WTC11 (cell line): ENCODE results near the gene PIP4K2C.

Experiments used
- ATF6 ChIP-seq: sonication (generic); formaldehyde crosslinking; IDR thresholded peaks from 2 replicates; pipeline ENCODE4 v1.8.1; 2023; ENCODE audit warnings: mild to moderate bottlenecking, missing genetic modification reagents
- PREB ChIP-seq: sonication (generic); formaldehyde crosslinking; IDR thresholded peaks from 2 replicates; pipeline ENCODE4 v1.8.1; 2022; ENCODE audit warnings: mild to moderate bottlenecking, missing genetic modification reagents, moderate library complexity, borderline replicate concordance
- RELA ChIP-seq: sonication (generic); formaldehyde crosslinking; IDR thresholded peaks from 2 replicates; pipeline ENCODE4 v1.8.1; 2022; ENCODE audit warnings: missing genetic modification reagents, mild to moderate bottlenecking, borderline replicate concordance
- SP1 ChIP-seq: sonication (generic); formaldehyde crosslinking; conservative IDR thresholded peaks from 2 replicates; pipeline ENCODE4 v1.8.1; 2022; ENCODE audit warnings: missing genetic modification reagents
- USF2 ChIP-seq: sonication (generic); formaldehyde crosslinking; IDR thresholded peaks from 2 replicates; pipeline ENCODE4 v1.8.1; 2023; ENCODE audit warnings: mild to moderate bottlenecking, missing genetic modification reagents, moderate library complexity
- ZNF219 ChIP-seq: sonication (generic); formaldehyde crosslinking; IDR thresholded peaks from 2 replicates; pipeline ENCODE4 v1.8.0; 2023; ENCODE audit warnings: missing genetic modification reagents, mild to moderate bottlenecking, borderline replicate concordance
- ZNF281 ChIP-seq: sonication (generic); formaldehyde crosslinking; IDR thresholded peaks from 2 replicates; pipeline ENCODE4 v1.8.0; 2023; ENCODE audit warnings: mild to moderate bottlenecking, missing genetic modification reagents
- TF ChIP-seq, protein P1 (sequence below): fragments of 200-600 bp; IDR thresholded peaks from 2 replicates; pipeline ENCODE4 v1.8.0; 2022; ENCODE audit warnings: antibody characterized with exemption
- TF ChIP-seq, protein P2 (sequence below): sonication (generic); formaldehyde crosslinking; IDR thresholded peaks from 2 replicates; pipeline ENCODE4 v1.8.1; 2022; ENCODE audit warnings: low read depth, missing genetic modification reagents, borderline replicate concordance

DNA sequence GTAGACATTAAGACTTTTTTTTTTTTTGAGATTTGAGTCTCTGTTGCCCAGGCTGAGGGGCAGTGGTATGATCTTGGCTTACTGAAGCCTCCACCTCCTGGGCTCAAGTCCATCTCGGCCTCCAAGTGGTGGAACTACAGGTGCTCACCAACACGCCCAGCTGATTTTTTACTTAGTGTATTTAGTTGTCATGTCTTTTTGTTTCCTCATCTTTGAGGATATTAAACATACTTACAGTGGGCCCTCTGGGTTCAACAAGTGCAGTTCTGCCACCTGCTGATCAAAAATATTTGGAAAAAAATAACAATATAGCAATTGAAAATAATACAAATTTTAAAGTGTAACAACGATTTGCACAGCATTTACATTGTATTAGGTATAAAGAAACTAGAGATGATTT lies 46.4 kb downstream of the PIP4K2C start:
- TF ChIP-seq, protein P1, sequence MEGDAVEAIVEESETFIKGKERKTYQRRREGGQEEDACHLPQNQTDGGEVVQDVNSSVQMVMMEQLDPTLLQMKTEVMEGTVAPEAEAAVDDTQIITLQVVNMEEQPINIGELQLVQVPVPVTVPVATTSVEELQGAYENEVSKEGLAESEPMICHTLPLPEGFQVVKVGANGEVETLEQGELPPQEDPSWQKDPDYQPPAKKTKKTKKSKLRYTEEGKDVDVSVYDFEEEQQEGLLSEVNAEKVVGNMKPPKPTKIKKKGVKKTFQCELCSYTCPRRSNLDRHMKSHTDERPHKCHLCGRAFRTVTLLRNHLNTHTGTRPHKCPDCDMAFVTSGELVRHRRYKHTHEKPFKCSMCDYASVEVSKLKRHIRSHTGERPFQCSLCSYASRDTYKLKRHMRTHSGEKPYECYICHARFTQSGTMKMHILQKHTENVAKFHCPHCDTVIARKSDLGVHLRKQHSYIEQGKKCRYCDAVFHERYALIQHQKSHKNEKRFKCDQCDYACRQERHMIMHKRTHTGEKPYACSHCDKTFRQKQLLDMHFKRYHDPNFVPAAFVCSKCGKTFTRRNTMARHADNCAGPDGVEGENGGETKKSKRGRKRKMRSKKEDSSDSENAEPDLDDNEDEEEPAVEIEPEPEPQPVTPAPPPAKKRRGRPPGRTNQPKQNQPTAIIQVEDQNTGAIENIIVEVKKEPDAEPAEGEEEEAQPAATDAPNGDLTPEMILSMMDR, result no peak
- TF ChIP-seq ATF6 (CRISPR knock-in tag) (no peak), USF2 (CRISPR knock-in tag) (no peak), PREB (CRISPR knock-in tag) (no peak), RELA (CRISPR knock-in tag) (no peak), ZNF281 (CRISPR knock-in tag) (no peak), ZNF219 (CRISPR knock-in tag) (no peak), SP1 (CRISPR knock-in tag) (no peak)
- TF ChIP-seq, protein P2, sequence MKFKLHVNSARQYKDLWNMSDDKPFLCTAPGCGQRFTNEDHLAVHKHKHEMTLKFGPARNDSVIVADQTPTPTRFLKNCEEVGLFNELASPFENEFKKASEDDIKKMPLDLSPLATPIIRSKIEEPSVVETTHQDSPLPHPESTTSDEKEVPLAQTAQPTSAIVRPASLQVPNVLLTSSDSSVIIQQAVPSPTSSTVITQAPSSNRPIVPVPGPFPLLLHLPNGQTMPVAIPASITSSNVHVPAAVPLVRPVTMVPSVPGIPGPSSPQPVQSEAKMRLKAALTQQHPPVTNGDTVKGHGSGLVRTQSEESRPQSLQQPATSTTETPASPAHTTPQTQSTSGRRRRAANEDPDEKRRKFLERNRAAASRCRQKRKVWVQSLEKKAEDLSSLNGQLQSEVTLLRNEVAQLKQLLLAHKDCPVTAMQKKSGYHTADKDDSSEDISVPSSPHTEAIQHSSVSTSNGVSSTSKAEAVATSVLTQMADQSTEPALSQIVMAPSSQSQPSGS (CRISPR knock-in tag), result no peak
